Stomach (tissue), 9 donors: Measurements from ENCODE around the gene ERC2. TPM values are rescaled to one million over a fixed set of nuclear protein-coding genes. Genes with fewer than 3 reads are reported as not detected.

Source experiments
- DNase-seq, 2 donors: peaks; one replicate each; pipeline versions ENCODE4 v3.0.0 to v3.0.0-alpha.2; 2013 to 2019
- H3K27ac ChIP-seq, 5 donors: fragments of 200-600 bp in 4 of 5; sonication (generic) in 4 of 5; one replicate each; pipeline ENCODE4 v1.5.1; 2013 to 2019; ENCODE audit warnings: mild to moderate bottlenecking in 1 of 5, moderate library complexity in 1 of 5
- H3K27me3 ChIP-seq, 3 donors: fragments of 200-600 bp; sonication (generic); one replicate each; pipeline ENCODE4 v1.5.1; 2017 to 2019; ENCODE audit warnings: mixed run types in 1 of 3
- H3K36me3 ChIP-seq, 4 donors: fragments of 200-600 bp; sonication (generic); 1 replicate in 3 of 4; 2 replicates in 1 of 4; pipeline ENCODE4 v1.5.1; 2016 to 2019
- H3K4me1 ChIP-seq, 4 donors: fragments of 200-600 bp; sonication (generic); one replicate each; pipeline ENCODE4 v1.5.1; 2016 to 2019
- H3K4me3 ChIP-seq, 4 donors: fragments of 200-600 bp; sonication (generic) in 3 of 4; one replicate each; pipeline ENCODE4 v1.5.1; 2016 to 2019; ENCODE audit warnings: mild to moderate bottlenecking in 1 of 4
- H3K9me3 ChIP-seq, 4 donors: fragments of 200-600 bp; sonication (generic); one replicate each; pipeline ENCODE4 v1.5.1; 2016 to 2019
- EP300 ChIP-seq: sonication (generic); formaldehyde crosslinking; IDR thresholded peaks from one replicate; pipeline ENCODE4 v1.6.1; 2017; ENCODE audit warnings: antibody characterized with exemption
- POLR2A ChIP-seq, 4 donors: fragments of 450-650 bp; IDR thresholded peaks; one replicate each; pipeline ENCODE4 v1.6.1; 2016; ENCODE audit warnings: antibody characterized with exemption in 4 of 4, control low read depth in 2 of 4, mild to moderate bottlenecking in 1 of 4, moderate library complexity in 1 of 4
- POLR2AphosphoS5 ChIP-seq, 3 donors: sonication (generic); formaldehyde crosslinking; IDR thresholded peaks; one replicate each; pipeline ENCODE4 v1.6.1; 2016; ENCODE audit warnings: antibody characterized with exemption in 3 of 3
- WGBS, 5 donors: extraction: QIAGEN DNeasy Blood & Tissue Kit in 3 of 5; methylation state at CpG; one replicate each; pipeline versions ENCODE4 v1.1.5 to v1.1.7; 2013 to 2018; 5-methylcytosine and 5-hydroxymethylcytosine counted together
- intact Hi-C: fragments of 100-400 bp; cut with DNase I; formaldehyde crosslinking; loops from one replicate; pipeline ENCODE4 v1.15.1; 2023; ENCODE audit warnings: low total_unique reads
- polyA plus RNA-seq, 3 donors: library from polyadenylated mRNA; stranded (reverse); fragments of 200-250 nt; gene quantifications; one replicate each; pipeline ENCODE4 v1.2.3, GENCODE V29; 2013
- total RNA-seq, 5 donors: library from RNA; depleted of rRNA; stranded (reverse); fragments of >200 nt; gene quantifications; one replicate each; pipeline versions ENCODE4 v1.1.0 to v1.2.3, GENCODE V29; 2014 to 2016
- TF ChIP-seq, protein P1 (sequence below), 7 experiments: fragments of 450-650 bp in 4 of 7; fragments of 200-600 bp in 3 of 7; sonication (generic) in 3 of 7; IDR thresholded peaks; one replicate each; pipeline ENCODE4 v1.5.1; 2016 to 2019; ENCODE audit warnings: antibody characterized with exemption in 7 of 7, control low read depth in 2 of 7, mild to moderate bottlenecking in 1 of 7
- donor health status: healthy with polysubstance abuse.
- donor health status: Bipolar disorder and iron deficiency.
- donor health status: healthy.

The ERC2 gene
- total and polyA plus RNA-seq, 8 donors, result 0.43 to 3.1 (median 1.3) TPM; not detected in 2

DNA sequence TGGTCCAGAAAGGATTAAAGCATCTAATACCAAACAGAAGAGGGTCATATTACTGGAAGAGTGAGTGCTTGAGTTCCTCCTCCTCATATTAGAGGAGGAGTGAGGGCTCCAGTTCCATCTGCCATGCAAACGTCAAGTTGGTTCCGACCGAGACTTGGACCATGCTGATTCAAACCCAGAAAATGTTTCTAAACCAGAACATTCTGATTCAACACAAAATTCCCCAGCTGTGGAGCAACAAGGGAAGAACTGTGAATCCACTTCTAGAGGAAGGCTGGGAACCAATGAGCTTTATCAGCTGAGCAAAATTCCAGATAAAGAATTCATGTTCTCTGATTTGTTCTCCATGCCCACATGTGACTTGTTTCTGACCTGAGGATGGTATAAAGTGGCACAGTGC, 845.5 kb downstream of the ERC2 start:
- Histone ChIP-seq H3K4me3 (no peak overlapping the region), H3K27me3 (no peaks in the 10 kb centered on the region), H3K9me3 (no peaks in the 10 kb centered on the region), H3K4me1 (peaks cover 0 to 9% (median 2%) of the 10 kb centered on the region in 4 donors), H3K27ac (no peak overlapping the region), H3K36me3 (no peaks in the 10 kb centered on the region)
- WGBS, 5 donors, result 63 to 83% (median 74%) methylated on average over 3 of the region's 3 CpGs
- intact Hi-C loops, result no loop called here
- no peak for DNase-seq
- TF ChIP-seq POLR2A (IDR thresholded peaks at IDR 0.05) (no peak), POLR2AphosphoS5 (IDR thresholded peaks at IDR 0.05) (no peak), EP300 (no peak)
- TF ChIP-seq, protein P1, sequence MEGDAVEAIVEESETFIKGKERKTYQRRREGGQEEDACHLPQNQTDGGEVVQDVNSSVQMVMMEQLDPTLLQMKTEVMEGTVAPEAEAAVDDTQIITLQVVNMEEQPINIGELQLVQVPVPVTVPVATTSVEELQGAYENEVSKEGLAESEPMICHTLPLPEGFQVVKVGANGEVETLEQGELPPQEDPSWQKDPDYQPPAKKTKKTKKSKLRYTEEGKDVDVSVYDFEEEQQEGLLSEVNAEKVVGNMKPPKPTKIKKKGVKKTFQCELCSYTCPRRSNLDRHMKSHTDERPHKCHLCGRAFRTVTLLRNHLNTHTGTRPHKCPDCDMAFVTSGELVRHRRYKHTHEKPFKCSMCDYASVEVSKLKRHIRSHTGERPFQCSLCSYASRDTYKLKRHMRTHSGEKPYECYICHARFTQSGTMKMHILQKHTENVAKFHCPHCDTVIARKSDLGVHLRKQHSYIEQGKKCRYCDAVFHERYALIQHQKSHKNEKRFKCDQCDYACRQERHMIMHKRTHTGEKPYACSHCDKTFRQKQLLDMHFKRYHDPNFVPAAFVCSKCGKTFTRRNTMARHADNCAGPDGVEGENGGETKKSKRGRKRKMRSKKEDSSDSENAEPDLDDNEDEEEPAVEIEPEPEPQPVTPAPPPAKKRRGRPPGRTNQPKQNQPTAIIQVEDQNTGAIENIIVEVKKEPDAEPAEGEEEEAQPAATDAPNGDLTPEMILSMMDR (IDR thresholded peaks at IDR 0.05), result no peak

DNA sequence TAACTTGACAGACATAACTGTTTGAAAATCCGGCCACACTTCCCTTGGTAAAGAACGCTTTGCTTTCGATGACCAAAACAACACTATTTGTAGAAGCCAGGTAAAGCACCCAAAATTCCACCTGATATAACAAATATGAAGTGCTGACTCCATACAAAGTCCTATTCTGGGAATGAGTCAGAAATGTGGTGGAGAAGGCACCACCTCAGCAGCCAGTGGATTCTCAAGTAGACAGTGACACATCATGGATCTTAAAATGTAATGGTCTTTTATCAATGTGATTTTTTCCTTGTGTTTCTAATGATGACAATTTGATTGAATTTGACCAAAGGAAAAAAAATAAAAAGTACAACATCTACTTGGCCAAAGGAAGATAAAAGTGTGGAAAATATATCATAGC, 846.2 kb downstream of the ERC2 start:
- Histone ChIP-seq H3K27me3 (no peaks in the 10 kb centered on the region), H3K4me1 (peaks cover 0 to 9% (median 2%) of the 10 kb centered on the region in 4 donors), H3K36me3 (no peaks in the 10 kb centered on the region), H3K27ac (no peak overlapping the region), H3K4me3 (no peak overlapping the region), H3K9me3 (no peaks in the 10 kb centered on the region)
- DNase-seq, result no peak
- TF ChIP-seq EP300, result no peak
- TF ChIP-seq POLR2AphosphoS5 (IDR thresholded peaks at IDR 0.05), result no peak
- TF ChIP-seq, protein P1 (IDR thresholded peaks at IDR 0.05), result no peak
- TF ChIP-seq POLR2A (IDR thresholded peaks at IDR 0.05), result no peak
- 94 to 98% (median 97%) methylated on average over 3 of the region's 3 CpGs for WGBS, 5 donors
- intact Hi-C loops, result no loop called here

DNA sequence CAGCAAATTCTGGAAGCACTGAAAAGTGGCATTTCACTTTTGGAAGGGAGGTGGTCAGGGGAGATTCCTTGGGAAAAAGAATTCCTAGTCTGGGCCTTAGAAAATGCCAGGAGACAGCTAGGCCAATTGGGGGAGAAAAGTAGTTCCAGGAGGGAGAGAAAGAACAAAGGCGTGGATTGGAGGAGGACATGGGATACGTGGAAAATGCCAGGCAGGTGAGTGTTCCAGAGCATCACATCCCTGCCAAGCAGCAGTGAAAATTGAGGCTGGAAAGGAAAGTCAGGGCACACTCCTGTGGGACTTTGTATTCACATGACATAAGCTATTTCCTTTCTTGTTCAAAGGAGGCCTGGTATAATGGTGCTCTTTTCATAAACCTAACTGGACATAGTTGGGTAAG, 846.6 kb downstream of the ERC2 start:
- no peaks in the 10 kb centered on the region for H3K36me3 ChIP-seq
- no peak overlapping the region for H3K27ac ChIP-seq
- H3K4me1 ChIP-seq, result peaks cover 0 to 9% (median 2%) of the 10 kb centered on the region in 4 donors
- intact Hi-C loops, result no loop called here
- H3K4me3 ChIP-seq, result no peak overlapping the region
- DNase-seq, result no peak
- TF ChIP-seq, protein P1 (IDR thresholded peaks at IDR 0.05), result no peak
- TF ChIP-seq POLR2AphosphoS5 (IDR thresholded peaks at IDR 0.05) (no peak), EP300 (no peak), POLR2A (IDR thresholded peaks at IDR 0.05) (no peak)
- H3K27me3 ChIP-seq, result no peaks in the 10 kb centered on the region
- 89 to 96% (median 93%) methylated on average over 2 of the region's 2 CpGs for WGBS, 5 donors
- no peaks in the 10 kb centered on the region for H3K9me3 ChIP-seq

GRCh38 chr3:55621026-55621422, 847.2 kb downstream of the ERC2 start:
- DNase-seq, result no peak
- intact Hi-C loops, result no loop called here
- 88 to 94% (median 91%) methylated on average over 3 of the region's 3 CpGs for WGBS, 5 donors

More at GRCh38 chr3:55621026-55621422, 847.2 kb downstream of the ERC2 start:
- no peaks in the 10 kb centered on the region for H3K36me3 ChIP-seq
- H3K27me3 ChIP-seq, result no peaks in the 10 kb centered on the region
- TF ChIP-seq, protein P1 (IDR thresholded peaks at IDR 0.05), result no peak
- TF ChIP-seq POLR2AphosphoS5 (IDR thresholded peaks at IDR 0.05), result no peak
- TF ChIP-seq POLR2A (IDR thresholded peaks at IDR 0.05), result no peak
- TF ChIP-seq EP300, result no peak
- peaks cover 0 to 9% (median 2%) of the 10 kb centered on the region in 4 donors for H3K4me1 ChIP-seq
- no peaks in the 10 kb centered on the region for H3K9me3 ChIP-seq
- H3K27ac ChIP-seq, result no peak overlapping the region
- no peak overlapping the region for H3K4me3 ChIP-seq
